Esophagus muscularis mucosa (tissue), 3 donors: ENCODE results near the gene ZMYND19.

Experiments
- POLR2A ChIP-seq: fragments of 450-650 bp; IDR thresholded peaks from one replicate; pipeline ENCODE4 v1.6.1; 2017; ENCODE audit warnings: antibody characterized with exemption, moderate library complexity, mild to moderate bottlenecking, low read depth
- POLR2AphosphoS5 ChIP-seq, 2 donors: sonication (generic); formaldehyde crosslinking; IDR thresholded peaks; one replicate each; pipeline ENCODE4 v1.6.1; 2017; ENCODE audit warnings: antibody characterized with exemption in 2 of 2
- TF ChIP-seq, protein P1 (sequence below), 3 experiments: fragments of 200-600 bp in 2 of 3; fragments of 450-650 bp in 1 of 3; sonication (generic) in 2 of 3; IDR thresholded peaks; one replicate each; pipeline ENCODE4 v1.5.1; 2017 to 2019; ENCODE audit warnings: antibody characterized with exemption in 3 of 3, mild to moderate bottlenecking in 2 of 3, moderate library complexity in 1 of 3

GRCh38 chr9:137547687-137548543 lies 42.4 kb downstream of the ZMYND19 start:
- TF ChIP-seq, protein P1, sequence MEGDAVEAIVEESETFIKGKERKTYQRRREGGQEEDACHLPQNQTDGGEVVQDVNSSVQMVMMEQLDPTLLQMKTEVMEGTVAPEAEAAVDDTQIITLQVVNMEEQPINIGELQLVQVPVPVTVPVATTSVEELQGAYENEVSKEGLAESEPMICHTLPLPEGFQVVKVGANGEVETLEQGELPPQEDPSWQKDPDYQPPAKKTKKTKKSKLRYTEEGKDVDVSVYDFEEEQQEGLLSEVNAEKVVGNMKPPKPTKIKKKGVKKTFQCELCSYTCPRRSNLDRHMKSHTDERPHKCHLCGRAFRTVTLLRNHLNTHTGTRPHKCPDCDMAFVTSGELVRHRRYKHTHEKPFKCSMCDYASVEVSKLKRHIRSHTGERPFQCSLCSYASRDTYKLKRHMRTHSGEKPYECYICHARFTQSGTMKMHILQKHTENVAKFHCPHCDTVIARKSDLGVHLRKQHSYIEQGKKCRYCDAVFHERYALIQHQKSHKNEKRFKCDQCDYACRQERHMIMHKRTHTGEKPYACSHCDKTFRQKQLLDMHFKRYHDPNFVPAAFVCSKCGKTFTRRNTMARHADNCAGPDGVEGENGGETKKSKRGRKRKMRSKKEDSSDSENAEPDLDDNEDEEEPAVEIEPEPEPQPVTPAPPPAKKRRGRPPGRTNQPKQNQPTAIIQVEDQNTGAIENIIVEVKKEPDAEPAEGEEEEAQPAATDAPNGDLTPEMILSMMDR (IDR thresholded peaks at IDR 0.05): no peak
- TF ChIP-seq POLR2AphosphoS5 (IDR thresholded peaks at IDR 0.05) (no peak), POLR2A (no peak)
